K562 (cell line): ENCODE measurements around the gene CCDC93. TPM values are rescaled to one million over a fixed set of nuclear protein-coding genes. Genes with fewer than 3 reads are reported as not detected.

Source experiments
- ATAC-seq: fragments of 200-7000 bp; cut with Tn5 transposase; 3 replicates; pipeline ENCODE4 v1.9.1; 2020; ENCODE audit warnings: moderate library complexity
- BruUV-seq: library from RNA; stranded (reverse); fragments of 400-500 nt; replicated peaks from 2 replicates; lab custom pipeline; 2021; lab: Mats Ljungman, UMichigan
- CTCF ChIA-PET: fragments of 300-600 bp; formaldehyde crosslinking; extraction: SDS; loops from one replicate; lab custom pipeline; 2021; ENCODE audit warnings: low intra/inter-chr PET ratio; lab: Yijun Ruan, JAX
- POLR2A ChIA-PET: fragments of 300-600, 350-650 bp; sonication (Branson Sonifier 250); formaldehyde crosslinking; extraction: SDS; loops from one replicate; lab custom pipeline; 2021; ENCODE audit warnings: antibody characterized with exemption, inconsistent platforms; lab: Yijun Ruan, JAX
- DNase-seq, 4 experiments: peaks; one replicate each; pipeline versions ENCODE4 v3.0.0 to v3.0.0-alpha.2; 2011 to 2018; ENCODE audit warnings: low spot score in 3 of 4, mixed read lengths in 3 of 4; ENCODE audit errors: extremely low read depth in 1 of 4
- FAIRE-seq: peaks from 2 replicates; lab custom pipeline; 2011; peaks lifted over from hg19 to GRCh38; lab: Jason Lieb, UNC
- H2AFZ ChIP-seq: 2 replicates; pipeline ENCODE4 v1.6.0; 2011; ENCODE audit warnings: low read depth, low read length, control low read depth, inconsistent platforms
- H3K27ac ChIP-seq: fragments of 200-600 bp; 3 replicates; pipeline ENCODE4 v1.8.0; 2011; ENCODE audit warnings: low read depth, mild to moderate bottlenecking, control low read depth, inconsistent platforms, low read length, moderate library complexity, mixed read lengths; ENCODE audit errors: extremely low read depth
- H3K27me3 ChIP-seq, 2 experiments: fragments of 300-600 bp in 1 of 2; 2 replicates in 1 of 2; 3 replicates in 1 of 2; pipeline versions ENCODE4 v1.6.0 to v1.8.0; 2011; ENCODE audit warnings: inconsistent platforms in 2 of 2, low read length in 2 of 2, mild to moderate bottlenecking in 1 of 2, mixed read lengths in 1 of 2, moderate library complexity in 1 of 2; ENCODE audit not compliant: control insufficient read depth in 2 of 2, insufficient read depth in 2 of 2
- H3K36me3 ChIP-seq: fragments of 300-600 bp; 3 replicates; pipeline ENCODE4 v1.8.0; 2011; ENCODE audit warnings: mild to moderate bottlenecking, low read length, inconsistent platforms; ENCODE audit not compliant: control insufficient read depth, insufficient read depth
- H3K4me1 ChIP-seq, 2 experiments: fragments of 200-600 bp in 1 of 2; replicated peaks in 1 of 2; 2 replicates in 1 of 2; 3 replicates in 1 of 2; pipeline versions ENCODE4 v1.5.1 to v1.8.0; 2011; ENCODE audit warnings: inconsistent platforms in 2 of 2, low read length in 2 of 2, mild to moderate bottlenecking in 1 of 2, mixed read lengths in 1 of 2, moderate library complexity in 1 of 2; ENCODE audit not compliant: control insufficient read depth in 2 of 2, insufficient read depth in 2 of 2
- H3K4me2 ChIP-seq: 2 replicates; pipeline ENCODE4 v1.6.1; 2011; ENCODE audit warnings: low read length, control low read depth, inconsistent platforms, mixed read lengths; ENCODE audit not compliant: insufficient read depth
- H3K4me3 ChIP-seq: fragments of 200-600 bp; sonication (generic), shearing (Covaris generic); 2 replicates; pipeline ENCODE4 v1.5.1; 2016; ENCODE audit warnings: control low read depth, inconsistent platforms
- H3K79me2 ChIP-seq: fragments of 200-600 bp; 3 replicates; pipeline ENCODE4 v1.8.0; 2011; ENCODE audit warnings: low read length, inconsistent platforms; ENCODE audit not compliant: control insufficient read depth, insufficient read depth
- H3K9ac ChIP-seq, 2 experiments: 2 replicates each; pipeline versions ENCODE4 v1.6.0 to v1.6.1; 2011; ENCODE audit warnings: low read depth in 2 of 2, low read length in 2 of 2, control low read depth in 1 of 2, inconsistent platforms in 1 of 2, mild to moderate bottlenecking in 1 of 2, mixed read lengths in 1 of 2; ENCODE audit not compliant: insufficient read depth in 1 of 2
- H3K9me1 ChIP-seq: one replicate; pipeline ENCODE4 v1.6.0; 2011; ENCODE audit warnings: inconsistent platforms, mild to moderate bottlenecking, low read length, moderate library complexity; ENCODE audit not compliant: control insufficient read depth, insufficient read depth
- H3K9me3 ChIP-seq: replicated peaks from 2 replicates; pipeline ENCODE4 v1.5.1; 2011; ENCODE audit warnings: low read depth, low read length, inconsistent platforms; ENCODE audit not compliant: control insufficient read depth, insufficient read depth
- H4K20me1 ChIP-seq: replicated peaks from 2 replicates; pipeline ENCODE4 v1.6.1; 2011; ENCODE audit warnings: low read length, inconsistent platforms, mixed read lengths; ENCODE audit not compliant: control insufficient read depth, insufficient read depth
- CREM ChIP-seq: IDR thresholded peaks from 2 replicates; pipeline ENCODE4 v1.6.1; 2014; ENCODE audit warnings: antibody characterized with exemption, low read depth
- DIDO1 ChIP-seq: fragments of 450-650 bp; IDR thresholded peaks from 2 replicates; pipeline ENCODE4 v1.6.1; 2016; ENCODE audit warnings: low read depth, missing biosample characterization, missing genetic modification characterization
- NCOA1 ChIP-seq: fragments of 450-650 bp; IDR thresholded peaks from 2 replicates; pipeline ENCODE4 v1.6.1; 2016; ENCODE audit warnings: low read depth
- UBTF ChIP-seq, 2 experiments: IDR thresholded peaks; 2 replicates each; pipeline ENCODE4 v1.6.1; 2012; ENCODE audit warnings: improper control_type of control experiment in 2 of 2, low read depth in 2 of 2, low read length in 2 of 2, borderline replicate concordance in 1 of 2
- ZBTB1 ChIP-seq: sonication (generic); formaldehyde crosslinking; IDR thresholded peaks from 2 replicates; pipeline ENCODE4 v1.8.1; 2023; ENCODE audit warnings: missing genetic modification reagents, low read depth, mild to moderate bottlenecking, borderline replicate concordance
- ZNF239 ChIP-seq: fragments of 250-450 bp; sonication (Bioruptor Pico); IDR thresholded peaks from 2 replicates; pipeline ENCODE4 v1.4.0; 2020; ENCODE audit warnings: mild to moderate bottlenecking
- ZNF695 ChIP-seq: fragments of 450-650 bp; formaldehyde crosslinking; IDR thresholded peaks from 2 replicates; pipeline ENCODE4 v1.4.0; 2020; ENCODE audit warnings: mild to moderate bottlenecking, moderate library complexity
- WGBS: fragments of 100-300 bp; shearing (Covaris generic); methylation state at CpG from one replicate; pipeline ENCODE4 v1.1.6; 2016; ENCODE audit warnings: low coverage, mixed read lengths; ENCODE audit not compliant: insufficient coverage; ENCODE audit errors: missing lambda C conversion rate; 5-methylcytosine and 5-hydroxymethylcytosine counted together
- in situ Hi-C: fragments of 300-500 bp; cut with MboI; formaldehyde crosslinking; loops from 4 replicates; pipeline ENCODE4 v1.15.0; 2018; ENCODE audit warnings: inconsistent platforms, mixed read lengths
- intact Hi-C: fragments of 100-400 bp; cut with micrococcal nuclease; formaldehyde crosslinking; loops from 2 replicates; pipeline ENCODE4 v1.14.2; 2022
- polyA plus RNA-seq, 8 experiments: library from polyadenylated mRNA; depleted of rRNA in 4 of 8; stranded (reverse) in 5 of 8; unstranded in 3 of 8; fragments of >200 nt; fragmentation: Nextera tagmentation in 2 of 8; fragmentation: Illumina TruSeq in 1 of 8; extraction: Ambion mirVana in 2 of 8; extraction: Trizol in 1 of 8; gene quantifications; 2 replicates each; pipeline versions ENCODE4 v1.2.1 to v1.2.3, GENCODE V29; 2011 to 2014; ENCODE audit warnings: inconsistent platforms in 1 of 8, missing spikeins in 1 of 8
- total RNA-seq, 7 experiments: library from RNA; depleted of rRNA in 6 of 7; stranded (reverse); fragments of >200 nt in 6 of 7; fragmentation: Illumina TruSeq in 2 of 7; extraction: Trizol in 2 of 7; gene quantifications; 2 replicates each; pipeline versions ENCODE4 v1.2.1 to v1.2.3, GENCODE V29; 2011 to 2021; ENCODE audit warnings: low replicate concordance in 1 of 7
- TF ChIP-seq, protein P1 (sequence below): IDR thresholded peaks from 2 replicates; pipeline ENCODE4 v1.6.1; 2011; ENCODE audit warnings: borderline replicate concordance, low read depth, mild to moderate bottlenecking, moderate library complexity, low read length; ENCODE audit not compliant: insufficient read depth, poor library complexity, severe bottlenecking

CCDC93 gene
- total and polyA plus RNA-seq, 9 of the 15 experiments (the other 6 are each of a cell fraction or from before 2014, with no cell fraction given): 3.3 to 19.3 (median 12.4) TPM

GRCh38 chr2:118062669-118063068 is 48.8 kb upstream of the CCDC93 start:
- BruUV-seq: no TSS peak
- no peaks in the 10 kb centered on the region for H3K36me3 ChIP-seq
- no peak overlapping the region for H3K9ac ChIP-seq
- H3K27ac ChIP-seq: no peak overlapping the region
- no peaks in the 10 kb centered on the region for H3K9me1 ChIP-seq
- no peaks in the 10 kb centered on the region for H3K79me2 ChIP-seq
- 0% methylated on average over 2 of the region's 2 CpGs for WGBS
- no peak overlapping the region for H3K4me2 ChIP-seq
- peaks cover 5 to 11% of the 10 kb centered on the region in 2 experiments; a peak in 4 of 5 replicates for H3K27me3 ChIP-seq
- no peak overlapping the region for H2AFZ ChIP-seq
- in situ Hi-C loops (no loop called here), intact Hi-C loops (no loop called here)
- no peak for FAIRE-seq
- ChIA-PET CTCF (no interaction called here), POLR2A (no interaction called here)
- no peak for TF ChIP-seq CREM
- TF ChIP-seq ZBTB1 (CRISPR knock-in tag): no peak
- TF ChIP-seq UBTF (IDR thresholded peaks at IDR 0.05; ENCODE audit: borderline replicate concordance in 1 of 2, low read depth in 2 of 2, low read length in 2 of 2): no peak
- TF ChIP-seq, protein P1, sequence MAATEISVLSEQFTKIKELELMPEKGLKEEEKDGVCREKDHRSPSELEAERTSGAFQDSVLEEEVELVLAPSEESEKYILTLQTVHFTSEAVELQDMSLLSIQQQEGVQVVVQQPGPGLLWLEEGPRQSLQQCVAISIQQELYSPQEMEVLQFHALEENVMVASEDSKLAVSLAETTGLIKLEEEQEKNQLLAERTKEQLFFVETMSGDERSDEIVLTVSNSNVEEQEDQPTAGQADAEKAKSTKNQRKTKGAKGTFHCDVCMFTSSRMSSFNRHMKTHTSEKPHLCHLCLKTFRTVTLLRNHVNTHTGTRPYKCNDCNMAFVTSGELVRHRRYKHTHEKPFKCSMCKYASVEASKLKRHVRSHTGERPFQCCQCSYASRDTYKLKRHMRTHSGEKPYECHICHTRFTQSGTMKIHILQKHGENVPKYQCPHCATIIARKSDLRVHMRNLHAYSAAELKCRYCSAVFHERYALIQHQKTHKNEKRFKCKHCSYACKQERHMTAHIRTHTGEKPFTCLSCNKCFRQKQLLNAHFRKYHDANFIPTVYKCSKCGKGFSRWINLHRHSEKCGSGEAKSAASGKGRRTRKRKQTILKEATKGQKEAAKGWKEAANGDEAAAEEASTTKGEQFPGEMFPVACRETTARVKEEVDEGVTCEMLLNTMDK: no peak
- TF ChIP-seq DIDO1 (tag): no peak
- TF ChIP-seq NCOA1: no peak
- TF ChIP-seq ZNF239: no peak
- TF ChIP-seq ZNF695 (CRISPR knock-in tag): no peak
- H3K9me3 ChIP-seq: no peaks in the 10 kb centered on the region
- H3K4me1 ChIP-seq: no peaks in the 10 kb centered on the region; a peak in 1 of 5 replicates
- H4K20me1 ChIP-seq: no peaks in the 10 kb centered on the region
- H3K4me3 ChIP-seq: no peak overlapping the region
- ATAC-seq: no peak
- DNase-seq: no peak
